ENCODE measurements around the gene CNNM2. TPM values are rescaled to one million over a fixed set of nuclear protein-coding genes. Genes with fewer than 3 reads are reported as not detected.
A peak's percentile ranks its signal among the peaks of the same experiment; 100 is the strongest.
"Not testable (repeated sequence)": the region's sequence is repeated elsewhere in the genome, so short reads cannot be mapped to it uniquely, and the experiment has no call there.

Gene CNNM2
- total RNA-seq, 1 donor from 2014 or later: 9.6 TPM

DNA sequence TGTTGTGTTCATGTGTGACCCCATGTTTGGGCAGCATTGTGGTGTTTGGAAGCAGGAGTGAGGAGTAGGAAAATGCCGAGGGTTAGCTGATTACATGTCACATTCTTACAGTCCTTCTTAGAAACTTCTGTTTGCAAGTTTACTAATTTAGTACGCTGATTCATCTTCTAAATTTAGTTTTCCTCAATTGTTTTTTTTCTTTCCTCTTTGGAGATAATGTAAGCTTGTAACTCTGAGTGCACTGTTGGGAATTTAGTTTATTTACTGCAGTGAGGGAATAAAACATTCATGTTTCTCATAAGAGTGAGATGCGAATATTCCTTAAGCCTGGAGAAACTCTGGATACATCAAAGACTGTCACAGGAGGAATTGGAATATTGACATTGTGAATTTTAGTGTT, 139.9 kb downstream of the CNNM2 start:
- Mint-ChIP-seq H3K4me3 (no peak overlapping the region), H3K27ac (ENCODE audit: unreplicated experiment) (no peak overlapping the region), H3K36me3 (ENCODE audit: low read depth) (no peaks in the 10 kb centered on the region), H3K4me1 (peaks cover 13% of the 10 kb centered on the region), H3K27me3 (ENCODE audit: low read depth) (no peaks in the 10 kb centered on the region), H3K9me3 (no peaks in the 10 kb centered on the region)
- TF ChIP-seq, protein P1, sequence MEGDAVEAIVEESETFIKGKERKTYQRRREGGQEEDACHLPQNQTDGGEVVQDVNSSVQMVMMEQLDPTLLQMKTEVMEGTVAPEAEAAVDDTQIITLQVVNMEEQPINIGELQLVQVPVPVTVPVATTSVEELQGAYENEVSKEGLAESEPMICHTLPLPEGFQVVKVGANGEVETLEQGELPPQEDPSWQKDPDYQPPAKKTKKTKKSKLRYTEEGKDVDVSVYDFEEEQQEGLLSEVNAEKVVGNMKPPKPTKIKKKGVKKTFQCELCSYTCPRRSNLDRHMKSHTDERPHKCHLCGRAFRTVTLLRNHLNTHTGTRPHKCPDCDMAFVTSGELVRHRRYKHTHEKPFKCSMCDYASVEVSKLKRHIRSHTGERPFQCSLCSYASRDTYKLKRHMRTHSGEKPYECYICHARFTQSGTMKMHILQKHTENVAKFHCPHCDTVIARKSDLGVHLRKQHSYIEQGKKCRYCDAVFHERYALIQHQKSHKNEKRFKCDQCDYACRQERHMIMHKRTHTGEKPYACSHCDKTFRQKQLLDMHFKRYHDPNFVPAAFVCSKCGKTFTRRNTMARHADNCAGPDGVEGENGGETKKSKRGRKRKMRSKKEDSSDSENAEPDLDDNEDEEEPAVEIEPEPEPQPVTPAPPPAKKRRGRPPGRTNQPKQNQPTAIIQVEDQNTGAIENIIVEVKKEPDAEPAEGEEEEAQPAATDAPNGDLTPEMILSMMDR (conservative IDR thresholded peaks at IDR 0.05): no peak
- no peak for DNase-seq (ENCODE audit: low read depth, low spot score)

DNA sequence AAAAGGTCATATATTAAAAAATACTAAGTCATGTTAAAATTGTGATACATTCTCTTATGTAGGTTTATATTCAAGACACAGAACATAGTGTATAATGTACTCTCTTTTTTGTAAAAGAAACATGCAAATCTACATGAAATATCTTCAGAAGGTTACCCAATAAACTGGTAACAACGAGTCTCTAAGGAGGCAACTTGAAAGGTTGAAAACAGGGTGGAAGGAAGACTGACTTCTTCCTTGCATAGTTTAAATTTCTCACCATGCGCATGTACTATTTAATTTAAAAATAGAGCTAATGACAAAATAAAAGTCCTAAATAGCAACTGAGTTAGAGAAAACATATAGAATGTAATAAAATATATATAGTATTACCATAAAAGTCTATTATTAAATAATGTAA, 142.5 kb downstream of the CNNM2 start:
- TF ChIP-seq, protein P1 (conservative IDR thresholded peaks at IDR 0.05): no peak
- H3K4me1 Mint-ChIP-seq: no peaks in the 10 kb centered on the region
- no peaks in the 10 kb centered on the region for H3K36me3 Mint-ChIP-seq (ENCODE audit: low read depth)
- no peak overlapping the region for H3K4me3 Mint-ChIP-seq
- H3K27me3 Mint-ChIP-seq (ENCODE audit: low read depth): no peaks in the 10 kb centered on the region
- H3K9me3 Mint-ChIP-seq: no peaks in the 10 kb centered on the region
- no peak for DNase-seq (ENCODE audit: low read depth, low spot score)
- H3K27ac Mint-ChIP-seq (ENCODE audit: unreplicated experiment): no peak overlapping the region

DNA sequence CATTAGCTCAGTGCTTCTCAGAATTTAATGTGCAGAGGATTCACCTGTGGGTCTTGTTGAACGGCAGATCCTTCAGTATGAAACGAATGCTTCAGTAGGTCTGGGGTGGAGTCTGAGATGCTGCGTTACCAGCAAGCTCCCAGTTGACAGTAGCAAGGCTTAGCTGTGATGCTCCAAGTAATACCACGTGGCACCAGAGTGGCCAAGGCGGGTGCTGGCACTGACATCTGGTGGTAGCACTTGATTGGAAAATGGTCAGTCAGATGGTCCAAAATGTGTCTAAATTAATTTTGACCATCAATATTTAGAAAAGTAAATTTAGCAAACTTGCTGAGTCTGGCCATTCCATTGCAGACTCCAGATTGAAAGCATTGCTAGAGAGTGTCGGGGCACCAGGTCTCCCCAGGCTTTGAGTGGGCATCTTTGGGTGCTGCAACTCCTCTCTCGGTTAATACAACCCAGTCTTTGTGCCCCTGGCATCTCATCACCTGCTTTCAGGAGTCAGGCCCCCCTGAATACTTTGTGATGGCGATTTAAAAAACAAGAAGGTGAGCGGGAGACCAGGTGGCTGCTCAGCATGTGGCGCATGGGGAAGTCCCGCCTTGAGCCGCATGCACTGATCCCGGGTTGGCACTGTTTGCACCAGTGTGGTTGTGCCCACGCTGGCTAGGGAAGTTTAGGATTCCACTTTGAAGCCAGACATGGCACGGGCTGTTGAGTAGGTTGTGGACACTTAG, 144.9 kb downstream of the CNNM2 start:
- no peaks in the 10 kb centered on the region for H3K36me3 Mint-ChIP-seq (ENCODE audit: low read depth)
- TF ChIP-seq, protein P1 (conservative IDR thresholded peaks at IDR 0.05): no peak

DNA sequence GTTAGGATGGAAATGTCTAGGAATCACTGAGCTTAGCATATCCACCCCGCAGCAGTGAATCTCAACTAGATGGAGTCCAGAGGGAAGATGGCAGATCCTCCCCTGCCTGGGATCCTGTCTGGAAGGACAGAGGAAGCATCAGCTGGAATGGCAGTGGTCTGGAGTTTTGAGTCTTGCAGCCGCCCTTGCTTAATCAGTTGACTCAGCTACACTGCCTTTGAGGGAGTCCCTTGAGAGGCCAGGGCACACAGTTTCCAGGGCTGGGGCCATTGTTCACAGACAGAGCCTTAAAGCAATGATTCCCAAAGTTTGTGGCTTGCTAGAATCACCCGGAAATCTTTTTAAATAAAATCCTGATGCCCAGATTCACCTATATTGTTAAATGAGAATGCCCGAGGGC, 146.9 kb downstream of the CNNM2 start:
- H3K4me3 Mint-ChIP-seq: no peak overlapping the region
- no peaks in the 10 kb centered on the region for H3K27me3 Mint-ChIP-seq (ENCODE audit: low read depth)
- no peaks in the 10 kb centered on the region for H3K4me1 Mint-ChIP-seq
- TF ChIP-seq, protein P1 (conservative IDR thresholded peaks at IDR 0.05): no peak
- H3K9me3 Mint-ChIP-seq: no peaks in the 10 kb centered on the region
- H3K27ac Mint-ChIP-seq (ENCODE audit: unreplicated experiment): no peak overlapping the region
- no peaks in the 10 kb centered on the region for H3K36me3 Mint-ChIP-seq (ENCODE audit: low read depth)
- DNase-seq (ENCODE audit: low read depth, low spot score): no peak

More for the DNA sequence above, 144.9 kb downstream of the CNNM2 start:
- Mint-ChIP-seq H3K27ac (ENCODE audit: unreplicated experiment) (no peak overlapping the region), H3K9me3 (no peaks in the 10 kb centered on the region), H3K27me3 (ENCODE audit: low read depth) (no peaks in the 10 kb centered on the region), H3K4me1 (no peaks in the 10 kb centered on the region), H3K4me3 (no peak overlapping the region)
- no peak for DNase-seq (ENCODE audit: low read depth, low spot score)

DNA sequence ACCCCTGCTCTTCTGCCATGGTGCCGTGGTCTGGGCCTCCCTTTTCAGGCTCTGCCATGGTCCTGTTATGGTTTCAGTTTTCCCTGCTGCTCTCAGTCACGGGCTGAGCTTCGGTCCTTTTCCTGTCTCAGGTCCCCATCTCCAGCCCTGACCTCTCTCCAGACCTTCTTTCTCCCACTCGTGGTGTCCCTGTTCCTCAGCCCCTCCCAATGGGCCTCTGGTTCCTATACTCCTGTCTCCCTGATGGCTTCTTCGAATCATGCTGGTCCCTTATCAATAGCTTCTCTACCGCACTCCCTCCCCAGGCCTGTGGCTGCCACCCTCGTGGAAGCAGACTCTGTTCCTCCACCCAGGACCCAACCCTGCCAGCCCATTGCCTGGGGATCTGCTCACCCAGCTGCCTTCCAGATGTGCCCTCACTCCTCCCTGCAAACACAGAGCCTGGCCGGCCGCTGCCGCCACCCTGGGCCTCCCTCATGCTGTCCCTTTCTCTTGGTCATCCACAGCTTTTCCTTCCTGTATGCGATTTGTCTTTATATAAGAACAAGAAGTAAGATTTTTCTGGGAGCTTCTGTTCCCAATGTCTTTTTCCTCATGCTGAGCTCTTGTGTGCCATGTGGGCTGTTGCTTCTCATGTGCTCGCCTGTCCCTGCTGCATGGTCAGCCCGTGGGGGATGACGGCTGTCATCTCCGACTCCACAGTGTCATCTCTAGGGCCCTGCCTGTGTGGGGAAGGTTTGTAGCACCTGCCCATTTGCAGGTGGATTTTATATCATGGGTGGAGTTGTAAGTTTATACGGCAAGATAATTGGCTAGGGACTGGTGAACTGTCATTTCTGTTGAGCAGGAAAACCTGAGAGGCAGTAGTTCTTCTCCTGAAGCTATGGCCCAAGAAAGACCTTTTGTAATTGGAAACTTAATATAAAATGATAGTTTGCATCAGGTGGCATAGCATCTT, 148.3 kb downstream of the CNNM2 start:
- H3K4me1 Mint-ChIP-seq: no peaks in the 10 kb centered on the region
- TF ChIP-seq, protein P1 (conservative IDR thresholded peaks at IDR 0.05): no peak
- no peaks in the 10 kb centered on the region for H3K36me3 Mint-ChIP-seq (ENCODE audit: low read depth)
- no peaks in the 10 kb centered on the region for H3K27me3 Mint-ChIP-seq (ENCODE audit: low read depth)
- no peak for DNase-seq (ENCODE audit: low read depth, low spot score)
- H3K4me3 Mint-ChIP-seq: no peak overlapping the region
- H3K9me3 Mint-ChIP-seq: no peaks in the 10 kb centered on the region
- peak overlapping the region; percentile 65 for H3K27ac Mint-ChIP-seq (ENCODE audit: unreplicated experiment)

DNA sequence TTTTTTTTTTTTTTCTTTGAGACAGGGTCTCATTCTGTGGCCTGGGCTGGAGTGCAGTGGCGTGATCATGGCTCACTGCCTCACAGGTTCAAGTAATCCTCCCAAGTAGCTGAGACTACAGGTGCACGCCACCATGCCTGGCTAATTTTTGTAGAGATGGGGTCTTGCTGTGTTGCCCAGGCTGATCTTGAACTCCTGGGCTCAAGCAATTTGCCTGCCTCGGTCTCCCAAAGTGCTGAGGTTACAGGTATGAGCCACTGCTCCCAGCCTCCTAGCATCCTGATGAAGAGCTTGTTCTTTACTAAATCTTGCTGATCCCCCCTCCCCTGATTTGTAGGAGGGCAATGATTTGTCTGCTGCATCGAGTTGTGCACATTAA, 149.0 kb downstream of the CNNM2 start:
- not testable (repeated sequence) for H3K9me3 Mint-ChIP-seq; H3K4me1 Mint-ChIP-seq; H3K27me3 Mint-ChIP-seq (ENCODE audit: low read depth); H3K36me3 Mint-ChIP-seq (ENCODE audit: low read depth); DNase-seq (ENCODE audit: low read depth, low spot score); H3K27ac Mint-ChIP-seq (ENCODE audit: unreplicated experiment); H3K4me3 Mint-ChIP-seq
